Activated CD8-positive, alpha-beta T cell treated with anti-CD3 and anti-CD28 coated beads for 36 hours (primary cell): ENCODE data around the gene C2CD4C. TPM values are rescaled to one million over a fixed set of nuclear protein-coding genes. Genes with fewer than 3 reads are reported as not detected.

Experiments used
- ATAC-seq: fragments of 200-7000 bp; cut with Tn5 transposase; one replicate; pipeline ENCODE4 v1.10.0; 2021; ENCODE audit warnings: mild to moderate bottlenecking, moderate library complexity
- CTCF ChIA-PET: fragments of 350-600 bp; sonication (Branson Sonifier 250); formaldehyde crosslinking; loops from one replicate; lab custom pipeline; 2021; ENCODE audit warnings: antibody characterized with exemption; lab: Charles Lee
- POLR2A ChIA-PET: fragments of 350-600 bp; sonication (Branson Sonifier 250); formaldehyde crosslinking; loops from one replicate; lab custom pipeline; 2021; ENCODE audit warnings: antibody characterized with exemption; lab: Charles Lee
- DNase-seq: peaks from one replicate; pipeline ENCODE4 v3.0.0-alpha.2; 2020
- H3K27ac Mint-ChIP-seq: one replicate; pipeline ENCODE4 v1.8.0; 2021; ENCODE audit warnings: mild to moderate bottlenecking, mixed read lengths
- H3K27me3 Mint-ChIP-seq: one replicate; pipeline ENCODE4 v1.8.0; 2021; ENCODE audit warnings: mixed read lengths
- H3K36me3 Mint-ChIP-seq: one replicate; pipeline ENCODE4 v1.8.0; 2021; ENCODE audit warnings: low read depth, mixed read lengths
- H3K4me1 Mint-ChIP-seq: one replicate; pipeline ENCODE4 v1.8.0; 2021; ENCODE audit warnings: low read depth, mixed read lengths
- H3K4me3 Mint-ChIP-seq: one replicate; pipeline ENCODE4 v1.8.0; 2021; ENCODE audit warnings: mild to moderate bottlenecking, moderate library complexity, mixed read lengths
- H3K9me3 Mint-ChIP-seq: one replicate; pipeline ENCODE4 v1.8.0; 2021; ENCODE audit warnings: mixed read lengths
- CTCF ChIP-seq: fragments of 200-600 bp; IDR thresholded peaks from one replicate; pipeline ENCODE4 v1.8.0; 2022; ENCODE audit warnings: antibody characterized with exemption, mild to moderate bottlenecking
- intact Hi-C: fragments of 100-400 bp; cut with micrococcal nuclease; formaldehyde crosslinking; loops from one replicate; pipeline ENCODE4 v1.10.0; 2022
- total RNA-seq, 2 experiments: library from RNA; stranded (reverse); gene quantifications; one replicate each; pipeline ENCODE4 v1.2.3, GENCODE V29; 2021

The C2CD4C gene
- total RNA-seq, 2 experiments from 2014 or later: 0.13 to 0.25 TPM

- no peak for TF ChIP-seq CTCF
- H3K27ac Mint-ChIP-seq: no peak overlapping the region
- H3K4me3 Mint-ChIP-seq: no peak overlapping the region
- intact Hi-C loops: no loop called here
- CTCF ChIA-PET: interaction anchor here (2.0 kb wide), 1 partner anchor 100 kb away, joined by 6 read pairs; no protein-coding TSS in a partner anchor
- no peaks in the 10 kb centered on the region for H3K36me3 Mint-ChIP-seq
- H3K27me3 Mint-ChIP-seq: peaks cover 9% of the 10 kb centered on the region
- POLR2A ChIA-PET: interaction anchor here (0.6 kb wide), 1 partner anchor 13 kb away, joined by 3 read pairs; no protein-coding TSS in a partner anchor
- no peaks in the 10 kb centered on the region for H3K9me3 Mint-ChIP-seq
- peaks cover 6% of the 10 kb centered on the region for H3K4me1 Mint-ChIP-seq
- ATAC-seq (no peak), DNase-seq (no peak)
Measured at GRCh38 chr19:410243-410781, 1.4 kb upstream of the C2CD4C start.

- TF ChIP-seq CTCF: no peak
- H3K27ac Mint-ChIP-seq: no peak overlapping the region
- ATAC-seq: peak; percentile 45
- peaks cover 9% of the 10 kb centered on the region for H3K27me3 Mint-ChIP-seq
- CTCF ChIA-PET: interaction anchor here (0.6 to 2.0 kb wide), 2 partner anchors 97 to 101 kb away, joined by 3 to 6 read pairs; no protein-coding TSS in a partner anchor
- no peaks in the 10 kb centered on the region for H3K36me3 Mint-ChIP-seq
- H3K4me1 Mint-ChIP-seq: peaks cover 6% of the 10 kb centered on the region
- POLR2A ChIA-PET: interaction anchor here (0.6 to 1.4 kb wide), 2 partner anchors 12 to 15 kb away, joined by 3 read pairs; no protein-coding TSS in a partner anchor
- peak; percentile 20 for DNase-seq
- intact Hi-C loops: no loop called here
- peak overlapping the region; percentile 62 for H3K4me3 Mint-ChIP-seq
- no peaks in the 10 kb centered on the region for H3K9me3 Mint-ChIP-seq
Measured at GRCh38 chr19:409516-410242, 732 bp upstream of the C2CD4C start.

- no peak for TF ChIP-seq CTCF
- ATAC-seq (peak; percentile 15), DNase-seq (no peak)
- Mint-ChIP-seq H3K4me3 (no peak overlapping the region), H3K4me1 (peaks cover 6% of the 10 kb centered on the region), H3K36me3 (no peaks in the 10 kb centered on the region), H3K27ac (no peak overlapping the region), H3K9me3 (no peaks in the 10 kb centered on the region), H3K27me3 (peaks cover 12% of the 10 kb centered on the region)
- ChIA-PET CTCF (interaction anchor here (2.0 kb wide), 1 partner anchor 102 kb away, joined by 6 read pairs; no protein-coding TSS in a partner anchor), POLR2A (interaction anchor here (1.4 kb wide), 1 partner anchor 16 kb away, joined by 3 read pairs; no protein-coding TSS in a partner anchor)
- intact Hi-C loops: no loop called here
Measured at GRCh38 chr19:408441-408901, 476 bp downstream of the C2CD4C start.

GRCh38 chr19:407511-408440, 1.2 kb downstream of the C2CD4C start:
- peaks cover 19% of the 10 kb centered on the region for H3K27me3 Mint-ChIP-seq
- no peak for ATAC-seq

More at GRCh38 chr19:407511-408440, 1.2 kb downstream of the C2CD4C start:
- Mint-ChIP-seq H3K4me1 (peaks cover 6% of the 10 kb centered on the region), H3K36me3 (no peaks in the 10 kb centered on the region), H3K4me3 (no peak overlapping the region), H3K27ac (no peak overlapping the region), H3K9me3 (no peaks in the 10 kb centered on the region)
- ChIA-PET POLR2A (no interaction called here), CTCF (no interaction called here)
- DNase-seq: no peak
- intact Hi-C loops: no loop called here
- TF ChIP-seq CTCF: no peak
